GM12878 (cell line): ENCODE measurements around the gene PSMD10. TPM values are rescaled to one million over a fixed set of nuclear protein-coding genes. Genes with fewer than 3 reads are reported as not detected.

Experiments used
- ATAC-seq: fragments of 200-7000 bp; cut with Tn5 transposase; 3 replicates; pipeline ENCODE4 v1.9.1; 2020; ENCODE audit warnings: mild to moderate bottlenecking, moderate library complexity
- BruUV-seq: library from RNA; stranded (reverse); fragments of 400-500 nt; replicated peaks from 2 replicates; lab custom pipeline; 2021; lab: Mats Ljungman, UMichigan
- CTCF ChIA-PET: fragments of 300-600 bp; sonication (Branson Sonifier 250); formaldehyde crosslinking; extraction: SDS; loops from one replicate; lab custom pipeline; 2021; ENCODE audit warnings: inconsistent platforms; lab: Yijun Ruan, JAX
- POLR2A ChIA-PET: fragments of 350-600 bp; formaldehyde crosslinking; extraction: SDS; loops from one replicate; lab custom pipeline; 2021; ENCODE audit warnings: inconsistent platforms; lab: Charles Lee
- RAD21 ChIA-PET: fragments of 300-600 bp; sonication (Branson Sonifier 250); formaldehyde crosslinking; loops from one replicate; lab custom pipeline; 2023; ENCODE audit warnings: antibody characterized with exemption; ENCODE audit not compliant: unreplicated experiment; lab: Charles Lee
- SMC1A ChIA-PET: fragments of 300-600 bp; sonication (Branson Sonifier 250); formaldehyde crosslinking; loops from one replicate; lab custom pipeline; 2023; ENCODE audit not compliant: unreplicated experiment, uncharacterized antibody; lab: Charles Lee
- DNase-seq: peaks from one replicate; pipeline ENCODE4 v3.0.0-alpha.2; 2011; ENCODE audit warnings: low read depth, low spot score
- FAIRE-seq: peaks from 3 replicates; lab custom pipeline; 2011; peaks lifted over from hg19 to GRCh38; lab: Jason Lieb, UNC
- H2AFZ ChIP-seq: 2 replicates; pipeline ENCODE4 v1.6.0; 2011; ENCODE audit warnings: low read depth, low read length, control low read depth; ENCODE audit not compliant: control insufficient read depth
- H3K27ac ChIP-seq: 2 replicates; pipeline ENCODE4 v1.5.1; 2011; ENCODE audit warnings: control low read depth; ENCODE audit not compliant: control insufficient read depth, insufficient read depth
- H3K27me3 ChIP-seq, 2 experiments: replicated peaks in 1 of 2; 2 replicates each; pipeline versions ENCODE4 v1.6.0 to v1.6.1; 2011; ENCODE audit warnings: low read length in 1 of 2; ENCODE audit not compliant: control insufficient read depth in 2 of 2, insufficient read depth in 2 of 2
- H3K36me3 ChIP-seq, 2 experiments: 2 replicates each; pipeline ENCODE4 v1.5.1; 2011; ENCODE audit warnings: low read length in 1 of 2; ENCODE audit not compliant: control insufficient read depth in 2 of 2, insufficient read depth in 2 of 2
- H3K4me1 ChIP-seq: 2 replicates; pipeline ENCODE4 v1.6.1; 2011; ENCODE audit warnings: mild to moderate bottlenecking, low read length, moderate library complexity, mixed read lengths; ENCODE audit not compliant: control insufficient read depth, insufficient read depth
- H3K4me2 ChIP-seq: 2 replicates; pipeline ENCODE4 v1.6.0; 2011; ENCODE audit warnings: control low read depth; ENCODE audit not compliant: control insufficient read depth, insufficient read depth
- H3K4me3 ChIP-seq: fragments of 200-600 bp; sonication (generic); 2 replicates; pipeline ENCODE4 v1.5.1; 2016
- H3K79me2 ChIP-seq: 2 replicates; pipeline ENCODE4 v1.6.0; 2011; ENCODE audit warnings: low read length; ENCODE audit not compliant: control insufficient read depth, insufficient read depth
- H3K9ac ChIP-seq: 2 replicates; pipeline ENCODE4 v1.8.0; 2011; ENCODE audit warnings: low read length, control low read depth, mixed read lengths; ENCODE audit not compliant: control insufficient read depth, insufficient read depth
- H3K9me3 ChIP-seq: replicated peaks from 3 replicates; pipeline ENCODE4 v1.5.1; 2011; ENCODE audit warnings: mild to moderate bottlenecking, low read length; ENCODE audit not compliant: control insufficient read depth, insufficient read depth
- H4K20me1 ChIP-seq: 2 replicates; pipeline ENCODE4 v1.6.0; 2011; ENCODE audit not compliant: control insufficient read depth, insufficient read depth
- FOXM1 ChIP-seq: IDR thresholded peaks from 2 replicates; pipeline ENCODE4 v1.6.1; 2012; ENCODE audit warnings: low read depth, mild to moderate bottlenecking, inconsistent platforms, low read length, moderate library complexity
- PML ChIP-seq: IDR thresholded peaks from 2 replicates; pipeline ENCODE4 v1.6.1; 2012; ENCODE audit warnings: low read length, inconsistent platforms
- POLR2A ChIP-seq: IDR thresholded peaks from 2 replicates; pipeline ENCODE4 v1.6.1; 2011; ENCODE audit warnings: low read depth, mild to moderate bottlenecking, low read length
- WGBS: methylation state at CpG from one replicate; pipeline ENCODE4 v1.1.6; 2016; ENCODE audit warnings: low lambda C conversion rate; ENCODE audit not compliant: insufficient replicate concordance, insufficient coverage; ENCODE audit errors: missing lambda C conversion rate; 5-methylcytosine and 5-hydroxymethylcytosine counted together
- in situ Hi-C: fragments of 300-500 bp; cut with MboI; formaldehyde crosslinking; loops from 9 replicates; pipeline ENCODE4 v1.14.3; 2018; ENCODE audit warnings: mixed read lengths
- intact Hi-C: fragments of 100-400 bp; cut with micrococcal nuclease; formaldehyde crosslinking; loops from one replicate; pipeline ENCODE4 v1.14.2; 2022; ENCODE audit not compliant: unreplicated experiment
- polyA plus RNA-seq, 11 experiments: library from polyadenylated mRNA; depleted of rRNA in 4 of 11; unstranded in 6 of 11; stranded (reverse) in 5 of 11; fragments of >200 nt; fragmentation: Nextera tagmentation in 4 of 11; fragmentation: Illumina TruSeq in 1 of 11; extraction: Ambion mirVana in 4 of 11; extraction: Trizol in 1 of 11; gene quantifications; 1 replicate in 1 of 11; 2 replicates in 10 of 11; pipeline versions ENCODE4 v1.2.1 to v1.2.3, GENCODE V29; 2011 to 2016; ENCODE audit warnings: inconsistent platforms in 2 of 11, missing spikeins in 2 of 11, low read depth in 1 of 11
- total RNA-seq, 4 experiments: library from RNA; depleted of rRNA in 3 of 4; stranded (reverse); fragments of >200 nt in 3 of 4; fragmentation: Illumina TruSeq in 1 of 4; extraction: Trizol in 1 of 4; gene quantifications; 2 replicates each; pipeline versions ENCODE4 v1.2.1 to v1.2.3, GENCODE V29; 2013 to 2021
- TF ChIP-seq, protein P1 (sequence below), 3 experiments: IDR thresholded peaks in 2 of 3; conservative IDR thresholded peaks in 1 of 3; 2 replicates each; pipeline ENCODE4 v1.5.1; 2011; ENCODE audit warnings: low read depth in 3 of 3, low read length in 3 of 3, mild to moderate bottlenecking in 3 of 3, control low read depth in 2 of 3, moderate library complexity in 2 of 3, inconsistent platforms in 1 of 3, mixed read lengths in 1 of 3; ENCODE audit not compliant: control insufficient read depth in 2 of 3, insufficient read depth in 1 of 3; ENCODE audit errors: extremely low read depth in 1 of 3
- TF ChIP-seq, protein P2 (sequence below): fragments of 450-650 bp; IDR thresholded peaks from 2 replicates; pipeline ENCODE4 v1.6.1; 2014; ENCODE audit warnings: mild to moderate bottlenecking

PSMD10 gene
- total and polyA plus RNA-seq, 10 of the 15 experiments (the other 5 are each of a cell fraction or from before 2014, with no cell fraction given) = 46.9 to 152 (median 75.4) TPM

DNA sequence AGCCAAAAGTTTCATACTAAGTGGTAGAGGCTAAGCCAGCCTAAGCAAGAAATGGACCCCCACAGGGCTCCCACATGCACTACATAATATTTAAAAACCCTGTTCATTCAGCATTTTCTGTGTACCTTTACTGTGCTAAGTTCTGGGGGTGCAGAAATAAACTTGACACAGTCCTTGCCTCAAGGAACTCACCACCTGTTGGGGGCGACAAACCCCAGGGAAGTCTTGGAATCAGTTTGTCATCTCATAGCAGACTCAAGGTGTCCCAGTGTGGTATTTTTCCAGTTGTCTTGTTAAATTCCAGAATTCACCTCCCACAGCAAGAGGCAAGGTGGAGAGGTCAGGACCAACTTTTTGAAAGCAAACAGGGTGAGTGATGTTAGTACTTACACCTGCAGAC, 43.4 kb upstream of the PSMD10 start:
- H3K27me3 ChIP-seq = no peaks in the 10 kb centered on the region
- H4K20me1 ChIP-seq = no peaks in the 10 kb centered on the region
- WGBS = 0% methylated on average over 1 of the region's 1 CpG
- BruUV-seq = no TSS peak
- FAIRE-seq (no peak), ATAC-seq (no peak), DNase-seq (no peak)
- no peaks in the 10 kb centered on the region for H3K79me2 ChIP-seq
- ChIA-PET CTCF (no interaction called here), RAD21 (no interaction called here), POLR2A (no interaction called here), SMC1A (no interaction called here)
- no peak overlapping the region for H3K9ac ChIP-seq
- H3K4me2 ChIP-seq = no peak overlapping the region
- no peak for TF ChIP-seq FOXM1
- TF ChIP-seq, protein P1, sequence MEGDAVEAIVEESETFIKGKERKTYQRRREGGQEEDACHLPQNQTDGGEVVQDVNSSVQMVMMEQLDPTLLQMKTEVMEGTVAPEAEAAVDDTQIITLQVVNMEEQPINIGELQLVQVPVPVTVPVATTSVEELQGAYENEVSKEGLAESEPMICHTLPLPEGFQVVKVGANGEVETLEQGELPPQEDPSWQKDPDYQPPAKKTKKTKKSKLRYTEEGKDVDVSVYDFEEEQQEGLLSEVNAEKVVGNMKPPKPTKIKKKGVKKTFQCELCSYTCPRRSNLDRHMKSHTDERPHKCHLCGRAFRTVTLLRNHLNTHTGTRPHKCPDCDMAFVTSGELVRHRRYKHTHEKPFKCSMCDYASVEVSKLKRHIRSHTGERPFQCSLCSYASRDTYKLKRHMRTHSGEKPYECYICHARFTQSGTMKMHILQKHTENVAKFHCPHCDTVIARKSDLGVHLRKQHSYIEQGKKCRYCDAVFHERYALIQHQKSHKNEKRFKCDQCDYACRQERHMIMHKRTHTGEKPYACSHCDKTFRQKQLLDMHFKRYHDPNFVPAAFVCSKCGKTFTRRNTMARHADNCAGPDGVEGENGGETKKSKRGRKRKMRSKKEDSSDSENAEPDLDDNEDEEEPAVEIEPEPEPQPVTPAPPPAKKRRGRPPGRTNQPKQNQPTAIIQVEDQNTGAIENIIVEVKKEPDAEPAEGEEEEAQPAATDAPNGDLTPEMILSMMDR (IDR thresholded peaks at IDR 0.05 in 2 of 3, conservative IDR thresholded peaks at IDR 0.05 in 1 of 3; ENCODE audit: control insufficient read depth in 2 of 3, extremely low read depth in 1 of 3, insufficient read depth in 1 of 3, low read depth in 3 of 3, low read length in 3 of 3) = peak in 1 of 3 experiments; percentile 15; a peak in 2 of 6 replicates
- TF ChIP-seq PML = no peak
- no peak for TF ChIP-seq POLR2A
- TF ChIP-seq, protein P2, sequence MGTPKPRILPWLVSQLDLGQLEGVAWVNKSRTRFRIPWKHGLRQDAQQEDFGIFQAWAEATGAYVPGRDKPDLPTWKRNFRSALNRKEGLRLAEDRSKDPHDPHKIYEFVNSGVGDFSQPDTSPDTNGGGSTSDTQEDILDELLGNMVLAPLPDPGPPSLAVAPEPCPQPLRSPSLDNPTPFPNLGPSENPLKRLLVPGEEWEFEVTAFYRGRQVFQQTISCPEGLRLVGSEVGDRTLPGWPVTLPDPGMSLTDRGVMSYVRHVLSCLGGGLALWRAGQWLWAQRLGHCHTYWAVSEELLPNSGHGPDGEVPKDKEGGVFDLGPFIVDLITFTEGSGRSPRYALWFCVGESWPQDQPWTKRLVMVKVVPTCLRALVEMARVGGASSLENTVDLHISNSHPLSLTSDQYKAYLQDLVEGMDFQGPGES = no peak
- no peaks in the 10 kb centered on the region for H3K9me3 ChIP-seq
- peaks cover 0 to 5% of the 10 kb centered on the region in 2 experiments; a peak in 3 of 4 replicates for H3K36me3 ChIP-seq
- H3K4me3 ChIP-seq = no peak overlapping the region
- no peak overlapping the region for H3K27ac ChIP-seq
- intact Hi-C loops (no loop called here), in situ Hi-C loops (no loop called here)
- no peaks in the 10 kb centered on the region for H3K4me1 ChIP-seq
- no peak overlapping the region for H2AFZ ChIP-seq
